ENCODE results near the gene MINDY4B.
A peak's percentile ranks its signal among the peaks of the same experiment; 100 is the strongest.

Gene MINDY4B

GRCh38 chr3:150902988-150903387 lies 2.3 kb downstream of the MINDY4B start:
- DNase-seq, result no peak
- in situ Hi-C loops (cut with MboI; ENCODE audit: low pct_unique_long_range_greater_than_20kb, low sequenced_read_pairs), result no loop called here

GRCh38 chr3:150901793-150902192 lies 3.4 kb downstream of the MINDY4B start:
- DNase-seq, result no peak
- in situ Hi-C loops (cut with MboI; ENCODE audit: low pct_unique_long_range_greater_than_20kb, low sequenced_read_pairs), result no loop called here

GRCh38 chr3:150899141-150899540 lies 6.1 kb downstream of the MINDY4B start:
- no peak for DNase-seq
- in situ Hi-C loops (cut with MboI; ENCODE audit: low pct_unique_long_range_greater_than_20kb, low sequenced_read_pairs), result no loop called here

- in situ Hi-C loops (cut with MboI; ENCODE audit: low pct_unique_long_range_greater_than_20kb, low sequenced_read_pairs), result no loop called here
These were observed 7.0 kb downstream of the MINDY4B start for GRCh38 chr3:150898046-150898754.

GRCh38 chr3:150897592-150897991 lies 7.6 kb downstream of the MINDY4B start:
- in situ Hi-C loops (cut with MboI; ENCODE audit: low pct_unique_long_range_greater_than_20kb, low sequenced_read_pairs), result no loop called here
- DNase-seq, result no peak

More at GRCh38 chr3:150898046-150898754, 7.0 kb downstream of the MINDY4B start:
- DNase-seq, result no peak

- in situ Hi-C loops (cut with MboI; ENCODE audit: low pct_unique_long_range_greater_than_20kb, low sequenced_read_pairs), result no loop called here
- no peak for DNase-seq
These were observed 14.4 kb downstream of the MINDY4B start for GRCh38 chr3:150890831-150891230.

GRCh38 chr3:150890295-150890694 lies 14.9 kb downstream of the MINDY4B start:
- DNase-seq, result no peak
- in situ Hi-C loops (cut with MboI; ENCODE audit: low pct_unique_long_range_greater_than_20kb, low sequenced_read_pairs), result no loop called here

GRCh38 chr3:150889106-150889505 lies 16.1 kb downstream of the MINDY4B start:
- DNase-seq, result peak; percentile 38
- in situ Hi-C loops (cut with MboI; ENCODE audit: low pct_unique_long_range_greater_than_20kb, low sequenced_read_pairs), result no loop called here

- in situ Hi-C loops (cut with MboI; ENCODE audit: low pct_unique_long_range_greater_than_20kb, low sequenced_read_pairs), result no loop called here
These were observed 18.2 kb downstream of the MINDY4B start for GRCh38 chr3:150887031-150887430.

GRCh38 chr3:150885535-150885934 lies 19.7 kb downstream of the MINDY4B start:
- in situ Hi-C loops (cut with MboI; ENCODE audit: low pct_unique_long_range_greater_than_20kb, low sequenced_read_pairs), result no loop called here
- no peak for DNase-seq

More at GRCh38 chr3:150887031-150887430, 18.2 kb downstream of the MINDY4B start:
- DNase-seq, result no peak

GRCh38 chr3:150878996-150879575 lies 26.2 kb downstream of the MINDY4B start:
- DNase-seq, result no peak
- in situ Hi-C loops (cut with MboI; ENCODE audit: low pct_unique_long_range_greater_than_20kb, low sequenced_read_pairs), result no loop called here

GRCh38 chr3:150878290-150878689 lies 26.9 kb downstream of the MINDY4B start:
- in situ Hi-C loops (cut with MboI; ENCODE audit: low pct_unique_long_range_greater_than_20kb, low sequenced_read_pairs), result no loop called here
- DNase-seq, result no peak

GRCh38 chr3:150877303-150877702 lies 27.9 kb downstream of the MINDY4B start:
- no peak for DNase-seq

GRCh38 chr3:150876611-150877265 lies 28.5 kb downstream of the MINDY4B start:
- in situ Hi-C loops (cut with MboI; ENCODE audit: low pct_unique_long_range_greater_than_20kb, low sequenced_read_pairs), result no loop called here
- no peak for DNase-seq

More at GRCh38 chr3:150877303-150877702, 27.9 kb downstream of the MINDY4B start:
- in situ Hi-C loops (cut with MboI; ENCODE audit: low pct_unique_long_range_greater_than_20kb, low sequenced_read_pairs), result no loop called here

GRCh38 chr3:150875548-150875947 lies 29.7 kb downstream of the MINDY4B start:
- DNase-seq, result no peak
- in situ Hi-C loops (cut with MboI; ENCODE audit: low pct_unique_long_range_greater_than_20kb, low sequenced_read_pairs), result no loop called here

- in situ Hi-C loops (cut with MboI; ENCODE audit: low pct_unique_long_range_greater_than_20kb, low sequenced_read_pairs), result no loop called here
- DNase-seq, result no peak
These were observed 30.5 kb downstream of the MINDY4B start for GRCh38 chr3:150874666-150875219.

GRCh38 chr3:150871192-150871591 lies 34.0 kb downstream of the MINDY4B start:
- no peak for DNase-seq
- in situ Hi-C loops (cut with MboI; ENCODE audit: low pct_unique_long_range_greater_than_20kb, low sequenced_read_pairs), result no loop called here

- no peak for DNase-seq
- in situ Hi-C loops (cut with MboI; ENCODE audit: low pct_unique_long_range_greater_than_20kb, low sequenced_read_pairs), result no loop called here
These were observed 34.8 kb downstream of the MINDY4B start for GRCh38 chr3:150870406-150870805.

GRCh38 chr3:150868282-150868681 lies 37.0 kb downstream of the MINDY4B start:
- no peak for DNase-seq
- in situ Hi-C loops (cut with MboI; ENCODE audit: low pct_unique_long_range_greater_than_20kb, low sequenced_read_pairs), result no loop called here

GRCh38 chr3:150867434-150867833 lies 37.8 kb downstream of the MINDY4B start:
- in situ Hi-C loops (cut with MboI; ENCODE audit: low pct_unique_long_range_greater_than_20kb, low sequenced_read_pairs), result no loop called here

More at GRCh38 chr3:150867434-150867833, 37.8 kb downstream of the MINDY4B start:
- no peak for DNase-seq
